Measurements from ENCODE around the gene TAGAP.
"Not testable (repeated sequence)": the region's sequence is repeated elsewhere in the genome, so short reads cannot be mapped to it uniquely, and the experiment has no call there.

Gene TAGAP

DNA sequence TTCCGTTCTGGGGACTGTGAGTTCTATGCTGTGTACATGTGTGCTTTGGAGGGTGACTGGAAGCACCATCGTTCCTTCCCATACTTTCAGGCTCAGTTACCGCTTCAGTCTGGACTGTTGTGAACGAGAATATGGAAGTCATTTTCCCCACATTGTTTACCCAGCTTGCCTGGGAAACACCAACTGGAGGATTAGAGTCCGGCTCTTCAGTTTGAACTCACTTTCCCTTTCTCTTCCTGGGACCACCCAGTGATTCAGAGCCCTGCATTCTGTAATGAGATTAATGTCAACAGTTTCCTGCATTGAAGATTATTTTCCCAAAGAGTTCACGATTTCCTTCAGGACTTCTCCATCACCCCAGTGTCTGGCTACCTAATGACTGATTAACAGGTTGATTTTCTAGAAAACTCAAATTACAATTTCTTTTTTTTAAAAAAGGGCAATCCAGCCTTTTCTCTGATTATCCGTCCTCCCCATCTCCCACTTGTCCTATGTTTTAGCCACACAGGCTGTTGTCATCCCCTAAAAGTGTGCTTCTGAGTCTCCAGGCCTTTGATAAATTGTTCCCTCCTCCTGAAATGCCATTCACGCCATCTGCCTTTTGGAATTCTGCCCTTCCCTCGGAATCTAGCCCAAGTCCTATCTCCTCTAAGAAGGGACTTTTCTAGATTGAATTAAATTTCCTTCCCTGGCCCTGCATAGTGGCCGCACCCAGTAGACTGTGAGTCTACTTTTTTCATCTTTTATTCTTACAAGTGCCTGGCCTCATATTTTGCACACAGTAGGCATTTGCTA lies 3.3 kb upstream of the TAGAP start:
- H3K27ac ChIP-seq: no peak overlapping the region
- no peak for DNase-seq (ENCODE audit: low read depth, low spot score)

- DNase-seq (ENCODE audit: low read depth, low spot score): no peak
- H3K27ac ChIP-seq: no peak overlapping the region
These were observed 1.0 kb upstream of the TAGAP start for GRCh38 chr6:159045801-159046200.

GRCh38 chr6:159043947-159044346 lies 844 bp downstream of the TAGAP start:
- no peak for DNase-seq (ENCODE audit: low read depth, low spot score)
- H3K27ac ChIP-seq: no peak overlapping the region

- no peak overlapping the region for H3K27ac ChIP-seq
- DNase-seq (ENCODE audit: low read depth, low spot score): no peak
These were observed 1.5 kb downstream of the TAGAP start for GRCh38 chr6:159043251-159043650.

DNA sequence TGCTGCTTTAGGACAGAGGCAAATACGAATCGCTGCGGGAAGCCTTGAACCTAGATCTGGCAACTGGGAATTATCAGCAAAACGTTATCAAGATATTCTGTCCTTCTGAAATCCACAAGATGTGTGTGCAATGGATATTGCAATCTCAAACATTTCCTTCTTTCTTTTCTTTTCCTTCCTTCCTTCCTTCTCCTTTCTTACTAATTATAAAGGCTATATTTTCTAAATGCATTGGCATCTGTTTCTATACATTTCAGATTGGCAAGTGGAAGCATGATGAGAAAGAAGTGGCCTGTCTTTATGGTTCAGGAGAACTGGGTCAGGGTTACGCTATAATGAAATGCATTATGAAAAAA lies 2.0 kb downstream of the TAGAP start:
- DNase-seq (ENCODE audit: low read depth, low spot score): no peak
- no peak overlapping the region for H3K27ac ChIP-seq

DNA sequence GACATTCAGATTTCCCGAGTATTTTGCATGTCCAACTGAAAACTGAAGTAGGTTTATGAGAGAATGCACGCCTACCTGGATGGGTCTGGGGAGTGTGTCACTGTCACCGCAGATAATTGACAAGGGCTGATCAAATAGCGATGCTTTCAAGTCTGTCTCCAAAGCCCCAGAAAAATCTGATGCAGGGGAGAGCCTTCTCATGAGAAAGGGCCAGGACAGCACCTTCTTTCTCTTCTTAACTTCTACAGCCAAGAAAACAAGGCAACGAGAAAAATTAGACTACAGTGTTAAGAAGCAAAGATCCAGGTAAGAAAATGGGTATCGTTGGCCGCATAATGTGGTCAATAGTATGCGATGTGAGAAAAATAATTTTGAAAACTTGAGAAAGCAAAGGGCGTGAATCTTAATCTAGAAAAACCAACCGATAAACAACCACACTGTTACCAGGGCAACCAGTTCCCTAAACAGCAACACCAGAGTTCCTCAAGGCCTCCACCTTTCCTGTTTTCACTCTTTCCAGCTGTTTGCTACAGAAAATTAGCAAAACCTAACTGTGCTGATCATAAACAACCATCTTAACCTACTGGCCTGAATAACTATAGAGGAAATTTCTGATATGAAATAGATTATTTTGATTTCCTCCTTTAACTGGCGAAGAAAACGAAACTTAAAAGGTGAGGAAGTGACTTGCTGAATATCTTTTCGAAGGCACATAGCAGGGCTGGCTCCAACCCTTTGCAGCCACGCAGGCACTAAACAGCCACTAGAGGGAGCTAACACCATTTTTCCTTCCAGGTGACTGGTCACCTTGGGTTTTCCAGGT lies 2.6 kb downstream of the TAGAP start:
- H3K27ac ChIP-seq: no peak overlapping the region

DNA sequence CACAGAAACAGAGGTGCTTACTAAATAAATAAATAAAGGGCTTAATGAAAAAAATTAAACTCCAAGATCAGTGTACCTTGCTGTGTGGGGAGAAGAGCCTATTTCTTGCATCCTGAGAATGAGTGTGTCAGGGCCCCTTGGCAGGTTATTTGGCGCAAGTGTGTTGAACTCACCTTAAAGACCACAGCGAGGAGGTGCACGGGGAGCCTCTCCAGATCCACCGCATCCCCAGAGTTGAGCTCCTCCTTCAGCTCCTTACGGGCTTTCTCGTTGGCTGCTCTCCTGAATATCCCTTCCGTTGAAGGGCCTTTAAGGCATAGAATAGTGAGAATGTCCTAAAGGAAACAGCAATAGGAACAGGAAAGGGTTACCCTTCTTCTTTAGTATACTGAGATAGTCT lies 3.6 kb downstream of the TAGAP start:
- DNase-seq (ENCODE audit: low read depth, low spot score): no peak
- no peak overlapping the region for H3K27ac ChIP-seq

More for the DNA sequence above, 2.6 kb downstream of the TAGAP start:
- peak; percentile 29 for DNase-seq (ENCODE audit: low read depth, low spot score)

GRCh38 chr6:159039885-159040258 lies 4.9 kb downstream of the TAGAP start:
- peak overlapping the region; percentile 96 for H3K27ac ChIP-seq
- DNase-seq (ENCODE audit: low read depth, low spot score): no peak

DNA sequence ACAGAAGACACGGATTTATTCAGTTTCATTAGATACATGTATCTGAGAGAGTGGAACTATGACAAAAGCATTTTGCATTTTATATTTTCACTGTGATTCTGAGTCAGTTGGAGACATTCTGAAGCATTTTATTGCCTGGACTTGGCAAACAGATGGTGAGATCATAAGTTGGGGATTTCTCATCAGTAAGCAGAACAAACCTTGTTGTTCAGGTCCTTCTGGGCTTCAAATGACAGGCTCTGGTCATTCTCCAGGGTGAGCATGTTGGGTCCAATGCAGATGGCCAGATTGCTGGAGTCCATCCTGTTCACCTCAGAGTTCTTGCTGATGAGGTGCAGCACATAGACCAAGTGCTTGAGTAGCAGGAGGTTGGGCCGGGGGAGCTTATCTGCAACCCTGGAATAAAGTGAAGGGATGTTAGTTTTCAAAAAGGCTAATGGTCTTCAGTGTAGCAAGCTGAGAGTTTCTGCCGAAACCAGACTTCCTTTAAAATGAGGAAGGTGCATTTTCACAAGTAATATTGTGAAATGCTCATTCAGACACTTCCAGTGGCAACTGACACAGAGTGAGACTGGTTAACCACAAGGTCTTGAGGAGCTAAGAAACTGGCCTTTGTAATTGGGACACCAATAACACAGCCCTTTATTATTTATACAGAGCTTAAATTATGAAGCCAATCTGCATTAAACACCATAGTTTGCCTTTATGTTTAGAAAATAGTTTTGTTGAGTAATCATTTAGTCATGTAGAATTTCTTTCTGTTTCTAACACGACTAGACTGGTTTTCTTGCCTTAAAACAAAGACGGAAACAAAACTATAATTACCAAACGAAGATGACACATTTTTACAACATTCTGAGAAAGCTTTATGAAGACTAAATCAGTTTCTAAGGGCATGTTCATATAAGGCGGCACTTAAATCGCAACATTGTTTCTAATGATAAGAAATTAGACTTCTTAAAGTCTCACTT lies 5.6 kb downstream of the TAGAP start:
- peak overlapping the region; percentile 96 for H3K27ac ChIP-seq
- peak; percentile 93 for DNase-seq (ENCODE audit: low read depth, low spot score)

- DNase-seq (ENCODE audit: low read depth, low spot score): not testable (repeated sequence)
- H3K27ac ChIP-seq: peak overlapping the region; percentile 96
These were observed 6.5 kb downstream of the TAGAP start for GRCh38 chr6:159038318-159038717.

DNA sequence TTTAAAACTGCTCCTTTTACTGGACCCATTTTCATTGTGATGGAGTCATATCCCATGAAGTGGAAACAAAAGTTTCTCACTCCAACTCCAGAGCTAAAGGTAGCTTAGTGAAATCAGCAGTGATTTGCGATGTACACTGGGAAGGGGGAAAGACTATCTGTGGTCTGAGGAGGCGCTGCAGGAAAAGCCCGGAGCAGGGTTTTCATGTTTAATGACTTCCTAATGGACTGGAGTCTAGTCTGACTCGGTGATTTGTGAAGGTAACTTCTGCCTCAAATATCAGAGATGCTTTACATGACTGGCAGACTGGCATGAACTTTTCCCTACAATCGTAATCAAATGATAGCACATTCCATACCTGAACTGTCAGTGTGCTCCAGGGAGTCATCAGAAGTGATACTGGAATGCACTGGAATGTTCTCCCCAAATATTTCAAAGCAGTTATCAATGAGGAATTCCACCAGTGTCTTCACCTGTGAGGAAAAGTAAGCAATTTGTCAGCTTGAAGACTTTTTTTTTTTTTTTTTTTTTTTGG lies 7.0 kb downstream of the TAGAP start:
- no peak for DNase-seq (ENCODE audit: low read depth, low spot score)
- H3K27ac ChIP-seq: peak overlapping the region; percentile 96

- DNase-seq (ENCODE audit: low read depth, low spot score): no peak
- no peak overlapping the region for H3K27ac ChIP-seq
These were observed 8.1 kb downstream of the TAGAP start for GRCh38 chr6:159036673-159037072.

DNA sequence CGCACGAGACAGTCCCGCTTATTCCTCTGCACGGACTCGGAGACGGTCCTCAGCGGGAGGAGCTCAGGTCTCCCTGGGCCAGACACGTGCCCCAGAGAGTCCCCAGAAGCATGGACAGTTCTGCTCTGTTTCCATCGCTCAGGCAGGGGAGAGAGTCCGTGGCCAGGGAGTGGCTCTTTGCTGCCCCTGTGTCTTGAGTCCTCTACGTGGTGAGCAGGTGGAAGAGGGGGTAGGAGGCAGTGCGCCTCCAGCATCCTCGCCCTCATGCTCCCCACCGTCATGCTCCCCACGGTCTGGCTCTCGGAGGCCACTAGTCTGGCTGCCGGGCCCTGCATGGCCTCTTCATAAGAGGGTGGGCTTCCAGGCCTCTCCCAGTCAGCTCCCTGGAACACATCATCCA lies 8.9 kb downstream of the TAGAP start:
- DNase-seq (ENCODE audit: low read depth, low spot score): no peak
- H3K27ac ChIP-seq: no peak overlapping the region

GRCh38 chr6:159033160-159034049 lies 11.4 kb downstream of the TAGAP start:
- no peak for DNase-seq (ENCODE audit: low read depth, low spot score)
- H3K27ac ChIP-seq: no peak overlapping the region

DNA sequence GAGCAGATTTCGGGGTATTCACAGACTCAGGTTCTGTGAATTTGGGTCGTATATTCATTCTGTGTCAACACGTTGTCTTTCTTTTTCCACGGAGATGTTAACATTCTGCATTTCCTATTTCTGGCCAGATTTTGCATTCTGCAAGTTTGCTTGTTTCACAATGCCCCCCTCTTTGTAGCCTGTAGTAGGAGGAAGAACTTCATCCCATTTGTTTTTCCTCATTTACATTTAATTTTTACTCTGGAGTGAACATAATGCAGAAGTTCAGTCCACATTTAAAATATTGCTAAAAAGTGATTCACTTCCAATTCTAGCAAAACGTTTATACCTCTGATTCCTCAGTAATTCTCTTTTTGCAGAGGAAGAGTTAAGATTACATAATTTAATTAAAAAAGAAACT lies 12.9 kb downstream of the TAGAP start:
- no peak overlapping the region for H3K27ac ChIP-seq
- DNase-seq (ENCODE audit: low read depth, low spot score): no peak

DNA sequence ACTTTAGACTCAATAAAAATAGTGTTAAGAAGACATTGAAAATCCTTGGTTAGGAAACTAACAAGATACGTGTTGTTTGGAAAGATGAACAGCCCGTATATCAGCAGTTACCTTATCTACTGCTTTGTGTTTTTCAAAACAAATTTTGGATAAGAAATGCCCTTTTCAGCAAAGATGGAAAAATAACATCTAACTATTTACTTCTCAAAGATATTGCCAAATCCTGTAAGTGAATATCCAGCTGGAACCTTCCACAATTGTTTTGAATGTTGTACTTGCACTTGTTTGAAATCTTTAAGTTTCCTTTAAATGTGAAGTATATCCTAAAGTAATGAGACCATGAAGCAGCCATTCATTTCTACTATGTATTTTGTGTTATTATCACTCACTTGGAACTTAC lies 14.6 kb downstream of the TAGAP start:
- no peak for DNase-seq (ENCODE audit: low read depth, low spot score)
- H3K27ac ChIP-seq: no peak overlapping the region

- not testable (repeated sequence) for DNase-seq (ENCODE audit: low read depth, low spot score); H3K27ac ChIP-seq
These were observed 19.6 kb downstream of the TAGAP start for GRCh38 chr6:159025224-159025623.

DNA sequence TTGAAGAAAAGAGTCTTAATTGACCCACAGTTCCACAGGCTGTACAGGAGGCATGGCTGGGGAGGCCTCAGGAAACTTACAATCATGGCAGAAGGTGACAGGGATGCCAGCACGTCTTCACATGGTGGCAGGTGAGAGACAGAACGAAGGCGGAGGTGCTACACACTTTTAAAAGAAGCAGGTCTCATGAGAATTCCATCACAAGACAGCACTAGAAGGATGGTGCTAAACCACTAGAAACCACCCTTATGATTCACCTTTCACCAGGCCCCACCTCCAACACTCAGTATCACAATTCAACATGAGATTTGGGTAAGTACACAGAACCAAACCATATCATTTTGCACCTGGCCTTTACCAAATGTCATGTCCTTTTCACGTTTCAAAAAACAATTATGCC lies 20.9 kb downstream of the TAGAP start:
- no peak overlapping the region for H3K27ac ChIP-seq
- no peak for DNase-seq (ENCODE audit: low read depth, low spot score)

- no peak overlapping the region for H3K27ac ChIP-seq
- no peak for DNase-seq (ENCODE audit: low read depth, low spot score)
These were observed 24.8 kb downstream of the TAGAP start for GRCh38 chr6:159020011-159020410.

Data from epithelial cell of prostate (primary cell).